ENCODE data around the gene CCNG2. TPM values are rescaled to one million over a fixed set of nuclear protein-coding genes. Genes with fewer than 3 reads are reported as not detected.

The CCNG2 gene
- total and polyA plus RNA-seq, 10 of the 15 experiments (the other 5 are each of a cell fraction or from before 2014, with no cell fraction given) = 1.9 to 70.6 (median 5.9) TPM

DNA sequence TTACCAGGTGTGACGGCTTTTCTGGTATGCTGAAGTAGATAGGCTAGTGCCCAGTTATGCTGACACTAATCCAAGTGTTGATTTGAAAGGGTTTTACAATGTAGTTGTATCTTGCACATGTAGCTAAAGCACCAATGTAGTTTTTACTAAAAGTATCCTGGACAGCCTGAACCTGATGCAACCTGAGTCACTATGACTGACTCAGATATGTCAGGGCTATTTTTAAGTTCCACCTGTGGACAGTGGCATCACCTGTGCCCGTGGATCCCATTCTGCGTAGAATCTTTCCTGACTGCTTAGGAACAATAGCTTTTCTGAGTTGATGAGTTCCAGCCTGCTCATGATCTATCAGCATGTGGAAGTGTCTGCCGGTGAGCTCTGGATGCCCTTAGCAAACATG is 58.1 kb downstream of the CCNG2 start:
- no peak overlapping the region for H2AFZ ChIP-seq (ENCODE audit: control insufficient read depth, low read depth, low read length)
- no peak for ATAC-seq
- H3K4me2 ChIP-seq (ENCODE audit: control insufficient read depth, insufficient read depth) = no peak overlapping the region
- no peak overlapping the region for H3K4me3 ChIP-seq
- 33% methylated on average over 4 of the region's 4 CpGs for WGBS (ENCODE audit: insufficient coverage, insufficient replicate concordance, low lambda C conversion rate, missing lambda C conversion rate)
- BruUV-seq (replicated peaks) = no TSS peak
- no peaks in the 10 kb centered on the region for H3K79me2 ChIP-seq (ENCODE audit: control insufficient read depth, insufficient read depth, low read length)
- intact Hi-C loops (cut with micrococcal nuclease; ENCODE audit: unreplicated experiment) = no loop called here
- ChIA-PET SMC1A (ENCODE audit: uncharacterized antibody, unreplicated experiment) (interaction anchor here (1.3 to 2.7 kb wide), 4 partner anchors 11 to 94 kb away, joined by 3 to 17 read pairs (median 4); no protein-coding TSS in a partner anchor), POLR2A (interaction anchor here (2.2 kb wide), 1 partner anchor 21 kb away, joined by 6 read pairs; no protein-coding TSS in a partner anchor), CTCF (interaction anchor here (1.8 to 2.0 kb wide), 2 partner anchors 11 to 12 kb away, joined by 5 to 7 read pairs; no protein-coding TSS in a partner anchor), RAD21 (ENCODE audit: unreplicated experiment) (no interaction called here)
- in situ Hi-C loops (cut with MboI) = no loop called here
- no peak for DNase-seq (ENCODE audit: low read depth, low spot score)
- H3K27ac ChIP-seq (ENCODE audit: control insufficient read depth, insufficient read depth) = no peak overlapping the region
- TF ChIP-seq, protein P1, sequence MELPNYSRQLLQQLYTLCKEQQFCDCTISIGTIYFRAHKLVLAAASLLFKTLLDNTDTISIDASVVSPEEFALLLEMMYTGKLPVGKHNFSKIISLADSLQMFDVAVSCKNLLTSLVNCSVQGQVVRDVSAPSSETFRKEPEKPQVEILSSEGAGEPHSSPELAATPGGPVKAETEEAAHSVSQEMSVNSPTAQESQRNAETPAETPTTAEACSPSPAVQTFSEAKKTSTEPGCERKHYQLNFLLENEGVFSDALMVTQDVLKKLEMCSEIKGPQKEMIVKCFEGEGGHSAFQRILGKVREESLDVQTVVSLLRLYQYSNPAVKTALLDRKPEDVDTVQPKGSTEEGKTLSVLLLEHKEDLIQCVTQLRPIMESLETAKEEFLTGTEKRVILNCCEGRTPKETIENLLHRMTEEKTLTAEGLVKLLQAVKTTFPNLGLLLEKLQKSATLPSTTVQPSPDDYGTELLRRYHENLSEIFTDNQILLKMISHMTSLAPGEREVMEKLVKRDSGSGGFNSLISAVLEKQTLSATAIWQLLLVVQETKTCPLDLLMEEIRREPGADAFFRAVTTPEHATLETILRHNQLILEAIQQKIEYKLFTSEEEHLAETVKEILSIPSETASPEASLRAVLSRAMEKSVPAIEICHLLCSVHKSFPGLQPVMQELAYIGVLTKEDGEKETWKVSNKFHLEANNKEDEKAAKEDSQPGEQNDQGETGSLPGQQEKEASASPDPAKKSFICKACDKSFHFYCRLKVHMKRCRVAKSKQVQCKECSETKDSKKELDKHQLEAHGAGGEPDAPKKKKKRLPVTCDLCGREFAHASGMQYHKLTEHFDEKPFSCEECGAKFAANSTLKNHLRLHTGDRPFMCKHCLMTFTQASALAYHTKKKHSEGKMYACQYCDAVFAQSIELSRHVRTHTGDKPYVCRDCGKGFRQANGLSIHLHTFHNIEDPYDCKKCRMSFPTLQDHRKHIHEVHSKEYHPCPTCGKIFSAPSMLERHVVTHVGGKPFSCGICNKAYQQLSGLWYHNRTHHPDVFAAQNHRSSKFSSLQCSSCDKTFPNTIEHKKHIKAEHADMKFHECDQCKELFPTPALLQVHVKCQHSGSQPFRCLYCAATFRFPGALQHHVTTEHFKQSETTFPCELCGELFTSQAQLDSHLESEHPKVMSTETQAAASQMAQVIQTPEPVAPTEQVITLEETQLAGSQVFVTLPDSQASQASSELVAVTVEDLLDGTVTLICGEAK (IDR thresholded peaks at IDR 0.05; ENCODE audit: borderline replicate concordance) = no peak
- TF ChIP-seq LARP7 (IDR thresholded peaks at IDR 0.05) = no peak
- TF ChIP-seq PAX5 (IDR thresholded peaks at IDR 0.05; ENCODE audit: borderline replicate concordance, low read depth, low read length) = no peak
- TF ChIP-seq TCF12 (IDR thresholded peaks at IDR 0.05; ENCODE audit: low read depth, low read length) = no peak
- no peak for TF ChIP-seq BRCA1 (IDR thresholded peaks at IDR 0.05; ENCODE audit: low read depth, low read length)
- TF ChIP-seq, protein P2, sequence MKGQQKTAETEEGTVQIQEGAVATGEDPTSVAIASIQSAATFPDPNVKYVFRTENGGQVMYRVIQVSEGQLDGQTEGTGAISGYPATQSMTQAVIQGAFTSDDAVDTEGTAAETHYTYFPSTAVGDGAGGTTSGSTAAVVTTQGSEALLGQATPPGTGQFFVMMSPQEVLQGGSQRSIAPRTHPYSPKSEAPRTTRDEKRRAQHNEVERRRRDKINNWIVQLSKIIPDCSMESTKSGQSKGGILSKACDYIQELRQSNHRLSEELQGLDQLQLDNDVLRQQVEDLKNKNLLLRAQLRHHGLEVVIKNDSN (IDR thresholded peaks at IDR 0.05; ENCODE audit: borderline replicate concordance, extremely low read length, insufficient read depth, low read depth, low read length) = no peak
- no peak for TF ChIP-seq SMC3 (IDR thresholded peaks at IDR 0.05; ENCODE audit: borderline replicate concordance, low read length)
- no peak for TF ChIP-seq CHD4 (IDR thresholded peaks at IDR 0.05)
- TF ChIP-seq CREB1 (IDR thresholded peaks at IDR 0.05; ENCODE audit: low read depth) = no peak
- no peak for TF ChIP-seq NBN (IDR thresholded peaks at IDR 0.05)
- TF ChIP-seq SMARCA5 (IDR thresholded peaks at IDR 0.05) = no peak
- no peak for TF ChIP-seq ZNF217 (IDR thresholded peaks at IDR 0.05)
- TF ChIP-seq GATAD2B (conservative IDR thresholded peaks at IDR 0.05; ENCODE audit: low read depth) = no peak
- no peaks in the 10 kb centered on the region for H4K20me1 ChIP-seq (ENCODE audit: control insufficient read depth, insufficient read depth)
- no peaks in the 10 kb centered on the region for H3K9me3 ChIP-seq (replicated peaks; ENCODE audit: control insufficient read depth, insufficient read depth, low read length)
- no peaks in the 10 kb centered on the region for H3K4me1 ChIP-seq (ENCODE audit: control insufficient read depth, insufficient read depth, low read length)
- H3K36me3 ChIP-seq (ENCODE audit: control insufficient read depth in 2 of 2, insufficient read depth in 2 of 2, low read length in 1 of 2) = no peaks in the 10 kb centered on the region
- H3K27me3 ChIP-seq (replicated peaks in 1 of 2; ENCODE audit: control insufficient read depth in 2 of 2, insufficient read depth in 2 of 2, low read length in 1 of 2) = no peaks in the 10 kb centered on the region; a peak in 1 of 4 replicates
- no peak for FAIRE-seq
- no peak overlapping the region for H3K9ac ChIP-seq (ENCODE audit: control insufficient read depth, insufficient read depth, low read length)

Data from GM12878 (cell line).